Psoas muscle (tissue), 8 donors: ENCODE data around the gene ARAF. TPM values are rescaled to one million over a fixed set of nuclear protein-coding genes. Genes with fewer than 3 reads are reported as not detected.

Experiments
- ATAC-seq, 4 donors: fragments of 200-7000 bp; cut with Tn5 transposase; one replicate each; pipeline ENCODE4 v1.9.1; 2020; ENCODE audit warnings: moderate library complexity in 3 of 4, mild to moderate bottlenecking in 2 of 4
- DNase-seq, 2 donors: peaks; one replicate each; pipeline ENCODE4 v3.0.0-alpha.2; 2020
- H3K27ac ChIP-seq: fragments of 200-600 bp; one replicate; pipeline ENCODE4 v1.8.0; 2022
- H3K27me3 ChIP-seq, 3 donors: fragments of 200-600 bp in 1 of 3; one replicate each; pipeline versions ENCODE4 v1.6.1 to v1.8.0; 2013 to 2022; ENCODE audit warnings: low read length in 2 of 3, mild to moderate bottlenecking in 2 of 3, moderate library complexity in 1 of 3; ENCODE audit not compliant: insufficient read depth in 3 of 3
- H3K36me3 ChIP-seq, 2 donors: fragments of 200-600 bp in 1 of 2; one replicate each; pipeline versions ENCODE4 v1.6.1 to v1.8.0; 2013 to 2022; ENCODE audit warnings: low read depth in 1 of 2, mild to moderate bottlenecking in 1 of 2, moderate library complexity in 1 of 2; ENCODE audit not compliant: insufficient read depth in 1 of 2
- H3K4me1 ChIP-seq: fragments of 200-600 bp; one replicate; pipeline ENCODE4 v1.8.0; 2022
- H3K4me3 ChIP-seq: fragments of 200-600 bp; one replicate; pipeline ENCODE4 v1.8.0; 2022; ENCODE audit warnings: mild to moderate bottlenecking
- H3K9me3 ChIP-seq: fragments of 200-600 bp; one replicate; pipeline ENCODE4 v1.8.0; 2022
- WGBS, 3 donors: extraction: QIAGEN DNeasy Blood & Tissue Kit; methylation state at CpG; one replicate each; pipeline versions ENCODE4 v1.1.6 to v1.1.7; 2013; 5-methylcytosine and 5-hydroxymethylcytosine counted together
- intact Hi-C, 2 donors: fragments of 100-400 bp; cut with DNase I; formaldehyde crosslinking; loops; one replicate each; pipeline versions ENCODE4 v1.11.0 to v1.14.2; 2022
- polyA plus RNA-seq, 3 donors: library from polyadenylated mRNA; stranded (reverse); fragments of 200-250 nt; gene quantifications; one replicate each; pipeline ENCODE4 v1.2.3, GENCODE V29; 2013
- total RNA-seq, 4 donors: library from RNA; stranded (reverse); fragmentation: NEBNext Ultra II Directional in 2 of 4; extraction: Animal tissue kit (Norgen Biotek cat#: 25700) in 2 of 4; gene quantifications; one replicate each; pipeline versions ENCODE4 v1.2.1 to v1.2.4, GENCODE V29; 2021 to 2023
- TF ChIP-seq, protein P1 (sequence below): fragments of 200-600 bp; IDR thresholded peaks from one replicate; pipeline ENCODE4 v1.8.0; 2022; ENCODE audit warnings: antibody characterized with exemption
- donor health status: healthy with polysubstance abuse.
- donor health status: DM: no; HTN: no; CAD: no; lungs with moderate emphysema.
- donor health status: Bipolar disorder and iron deficiency.
- donor health status: healthy.
- donor health status: DM: yes; HTN: yes; CAD: no.
- donor health status: DM: no; HTN: no; CAD: no.
- donor health status: DM: no; HTN: no; CAD: no.
- donor health status: DM: yes; HTN: yes; CAD: no.

The ARAF gene
- total and polyA plus RNA-seq, 7 donors = 54.3 to 118 (median 101) TPM

GRCh38 chrX:47619486-47620302, 58.7 kb downstream of the ARAF start, which contains the start of gene SYN1:
SYN1 (minus strand) TSS chrX:47619857; CDS start chrX:47619728, 129 bp downstream.
- Histone ChIP-seq H3K27ac (no peak within 1 kb of the TSS), H3K27me3 (peaks cover 0 to 49% (median 0%) of the 10 kb centered on the region in 3 donors), H3K4me3 (peak within 1 kb of the TSS; percentile 50), H3K9me3 (no peaks in the 10 kb centered on the region), H3K36me3 (no peaks in the 10 kb centered on the region), H3K4me1 (no peaks in the 10 kb centered on the region)
- 1 to 41% (median 2%) methylated on average over 23 to 84 of the region's 88 CpGs for WGBS, 3 donors
- TF ChIP-seq, protein P1, sequence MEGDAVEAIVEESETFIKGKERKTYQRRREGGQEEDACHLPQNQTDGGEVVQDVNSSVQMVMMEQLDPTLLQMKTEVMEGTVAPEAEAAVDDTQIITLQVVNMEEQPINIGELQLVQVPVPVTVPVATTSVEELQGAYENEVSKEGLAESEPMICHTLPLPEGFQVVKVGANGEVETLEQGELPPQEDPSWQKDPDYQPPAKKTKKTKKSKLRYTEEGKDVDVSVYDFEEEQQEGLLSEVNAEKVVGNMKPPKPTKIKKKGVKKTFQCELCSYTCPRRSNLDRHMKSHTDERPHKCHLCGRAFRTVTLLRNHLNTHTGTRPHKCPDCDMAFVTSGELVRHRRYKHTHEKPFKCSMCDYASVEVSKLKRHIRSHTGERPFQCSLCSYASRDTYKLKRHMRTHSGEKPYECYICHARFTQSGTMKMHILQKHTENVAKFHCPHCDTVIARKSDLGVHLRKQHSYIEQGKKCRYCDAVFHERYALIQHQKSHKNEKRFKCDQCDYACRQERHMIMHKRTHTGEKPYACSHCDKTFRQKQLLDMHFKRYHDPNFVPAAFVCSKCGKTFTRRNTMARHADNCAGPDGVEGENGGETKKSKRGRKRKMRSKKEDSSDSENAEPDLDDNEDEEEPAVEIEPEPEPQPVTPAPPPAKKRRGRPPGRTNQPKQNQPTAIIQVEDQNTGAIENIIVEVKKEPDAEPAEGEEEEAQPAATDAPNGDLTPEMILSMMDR = peak; percentile 13
- DNase-seq = peak; percentile 77 to 88
- ATAC-seq = peak; percentile 89 to 97 (median 94)
- intact Hi-C loops = no loop called here

DNA sequence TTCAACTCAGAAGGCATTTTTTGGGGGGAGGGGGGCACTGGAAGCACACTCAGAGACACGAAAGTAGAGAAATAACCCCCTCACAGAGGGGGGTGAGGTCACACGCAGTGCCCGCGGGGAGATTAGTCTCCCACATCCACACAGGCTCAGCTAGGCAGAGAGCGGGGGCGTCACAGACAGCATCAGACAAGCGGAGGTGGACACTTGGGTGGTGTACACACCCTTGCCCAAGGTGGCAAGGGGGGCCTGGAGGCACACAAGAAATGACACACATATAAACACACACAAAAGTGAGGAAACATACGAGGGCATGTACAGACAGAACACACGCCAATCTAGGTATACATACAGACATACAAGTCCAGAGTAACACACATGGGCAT, 59.3 kb downstream of the ARAF start:
- intact Hi-C loops = no loop called here
- H3K4me1 ChIP-seq = no peaks in the 10 kb centered on the region
- peaks cover 0 to 52% (median 0%) of the 10 kb centered on the region in 3 donors for H3K27me3 ChIP-seq
- WGBS, 3 donors = 51 to 62% (median 51%) methylated on average over 9 of the region's 9 CpGs
- TF ChIP-seq, protein P1 = no peak
- H3K4me3 ChIP-seq = no peak overlapping the region
- H3K27ac ChIP-seq = no peak overlapping the region
- no peak for DNase-seq
- ATAC-seq = peak in 1 of 4 donors; percentile 8
- no peaks in the 10 kb centered on the region for H3K36me3 ChIP-seq
- H3K9me3 ChIP-seq = no peaks in the 10 kb centered on the region

Other genes starting within 250 kb of the ARAF start
- gene ZNF157, start 190.6 kb upstream of the ARAF start, total RNA-seq = not detected
- gene ZNF157, start 190.6 kb upstream of the ARAF start, polyA plus RNA-seq = under 1 TPM in 2 of 3 donors, not detected in 1; 0.07 to 0.17 TPM
- gene ZNF41, start 78.0 kb upstream of the ARAF start, total RNA-seq = 10 to 100 TPM in 3 of 4 donors, 1 to 10 TPM in 1; 9.5 to 17.7 (median 13.4) TPM
- 10 to 100 TPM in 1 of 3 donors, 1 to 10 TPM in 2; 5.3 to 10.9 (median 8.5) TPM for gene ZNF41, start 78.0 kb upstream of the ARAF start, polyA plus RNA-seq
- gene TIMP1, start 21.2 kb downstream of the ARAF start, total RNA-seq = 100 to 1,000 TPM in 1 of 4 donors, 10 to 100 TPM in 3; 33.2 to 157 (median 57.2) TPM
- gene TIMP1, start 21.2 kb downstream of the ARAF start, polyA plus RNA-seq = 100 to 1,000 TPM in 1 of 3 donors, 10 to 100 TPM in 2; 15.7 to 190 (median 33.7) TPM
- 1 to 10 TPM in 3 of 4 donors, under 1 TPM in 1; 0.84 to 7.0 (median 2.6) TPM for gene SYN1, start 58.7 kb downstream of the ARAF start, total RNA-seq
- 1 to 10 TPM in 2 of 3 donors, under 1 TPM in 1; 0.80 to 2.4 (median 2.3) TPM for gene SYN1, start 58.7 kb downstream of the ARAF start, polyA plus RNA-seq
- 1 to 10 TPM in 3 of 4 donors, under 1 TPM in 1; 0.51 to 1.8 (median 1.6) TPM for gene CFP, start 68.7 kb downstream of the ARAF start, total RNA-seq
- 1 to 10 TPM in 1 of 3 donors, under 1 TPM in 2; 0.86 to 1.6 (median 0.90) TPM for gene CFP, start 68.7 kb downstream of the ARAF start, polyA plus RNA-seq
- 10 to 100 TPM; 30.7 to 55.7 (median 34.2) TPM for gene ELK1, start 89.4 kb downstream of the ARAF start, total RNA-seq
- gene ELK1, start 89.4 kb downstream of the ARAF start, polyA plus RNA-seq = 10 to 100 TPM; 18.7 to 42.8 (median 33.3) TPM
- 10 to 100 TPM; 67.8 to 87.1 (median 80.4) TPM for gene UXT, start 98.0 kb downstream of the ARAF start, total RNA-seq
- gene UXT, start 98.0 kb downstream of the ARAF start, polyA plus RNA-seq = 100 to 1,000 TPM; 124 to 172 (median 143) TPM